HepG2 (cell line): ENCODE results near the gene FGFR4. TPM values are rescaled to one million over a fixed set of nuclear protein-coding genes. Genes with fewer than 3 reads are reported as not detected.

Experiments used
- ARID2 ChIP-seq: sonication (generic); formaldehyde crosslinking; IDR thresholded peaks from 2 replicates; pipeline ENCODE4 v1.8.1; 2022; ENCODE audit warnings: mild to moderate bottlenecking, missing genetic modification reagents, borderline replicate concordance
- DMAP1 ChIP-seq: IDR thresholded peaks from 2 replicates; pipeline ENCODE4 v1.6.1; 2016
- FOXP1 ChIP-seq, 2 experiments: fragments of 450-650 bp in 1 of 2; IDR thresholded peaks; 2 replicates each; pipeline ENCODE4 v1.6.1; 2017 to 2018; ENCODE audit warnings: antibody characterized with exemption in 1 of 2
- ISL2 ChIP-seq: sonication (generic); formaldehyde crosslinking; IDR thresholded peaks from 2 replicates; pipeline ENCODE4 v1.5.0; 2020; ENCODE audit warnings: missing genetic modification reagents
- MIXL1 ChIP-seq: IDR thresholded peaks from 2 replicates; pipeline ENCODE4 v1.6.1; 2016
- NR2F1 ChIP-seq, 2 experiments: fragments of 450-650 bp in 1 of 2; formaldehyde crosslinking in 1 of 2; IDR thresholded peaks; 2 replicates each; pipeline versions ENCODE4 v1.5.0 to v1.6.1; 2016 to 2020; ENCODE audit warnings: mild to moderate bottlenecking in 1 of 2, missing compliant biosample characterization in 1 of 2, missing genetic modification reagents in 1 of 2, moderate library complexity in 1 of 2
- REPIN1 ChIP-seq: sonication (generic); formaldehyde crosslinking; IDR thresholded peaks from 2 replicates; pipeline ENCODE4 v1.8.0; 2022; ENCODE audit warnings: missing genetic modification reagents, low read depth, mild to moderate bottlenecking, borderline replicate concordance
- SP5 ChIP-seq: IDR thresholded peaks from 2 replicates; pipeline ENCODE4 v1.6.1; 2016; ENCODE audit warnings: low read depth, borderline replicate concordance
- STAG1 ChIP-seq: sonication (generic); formaldehyde crosslinking; IDR thresholded peaks from 2 replicates; pipeline ENCODE4 v1.4.0; 2020; ENCODE audit warnings: missing genetic modification reagents
- ZBTB8A ChIP-seq: sonication (generic); formaldehyde crosslinking; IDR thresholded peaks from 2 replicates; pipeline ENCODE4 v1.4.0; 2020; ENCODE audit warnings: mild to moderate bottlenecking, low read depth, missing genetic modification reagents, borderline replicate concordance
- ZFYVE20 ChIP-seq: sonication (generic); formaldehyde crosslinking; IDR thresholded peaks from 2 replicates; pipeline ENCODE4 v1.8.0; 2023; ENCODE audit warnings: low read depth, mild to moderate bottlenecking, moderate library complexity, missing genetic modification reagents, borderline replicate concordance
- ZNF264 ChIP-seq: sonication (generic); formaldehyde crosslinking; IDR thresholded peaks from 2 replicates; pipeline ENCODE4 v1.4.0; 2020; ENCODE audit warnings: missing genetic modification reagents
- ZNF333 ChIP-seq: sonication (generic); formaldehyde crosslinking; IDR thresholded peaks from 2 replicates; pipeline ENCODE4 v1.4.0; 2020; ENCODE audit warnings: mild to moderate bottlenecking, missing genetic modification reagents, borderline replicate concordance
- ZNF383 ChIP-seq: sonication (generic); formaldehyde crosslinking; IDR thresholded peaks from 2 replicates; pipeline ENCODE4 v1.4.0; 2020; ENCODE audit warnings: missing genetic modification reagents, mild to moderate bottlenecking, borderline replicate concordance
- ZNF556 ChIP-seq: sonication (generic); formaldehyde crosslinking; IDR thresholded peaks from 2 replicates; pipeline ENCODE4 v1.4.0; 2020; ENCODE audit warnings: mild to moderate bottlenecking, missing genetic modification reagents, borderline replicate concordance
- polyA plus RNA-seq, 8 experiments: library from polyadenylated mRNA; depleted of rRNA in 3 of 8; stranded (reverse) in 7 of 8; unstranded in 1 of 8; fragments of >200 nt; fragmentation: Illumina TruSeq in 4 of 8; extraction: Trizol in 4 of 8; gene quantifications; 2 replicates each; pipeline versions ENCODE4 v1.2.1 to v1.2.3, GENCODE V29; 2011 to 2016; ENCODE audit warnings: low read depth in 4 of 8, missing spikeins in 1 of 8, mixed read lengths in 1 of 8; ENCODE audit not compliant: insufficient read depth in 1 of 8
- total RNA-seq, 5 experiments: library from RNA; depleted of rRNA; stranded (reverse); fragments of >200 nt; fragmentation: Illumina TruSeq; extraction: Trizol; gene quantifications; 2 replicates each; pipeline ENCODE4 v1.2.3, GENCODE V29; 2016; ENCODE audit warnings: low read depth in 1 of 5
- TF ChIP-seq, protein P1 (sequence below): sonication (generic); formaldehyde crosslinking; IDR thresholded peaks from 2 replicates; pipeline ENCODE4 v1.8.1; 2022; ENCODE audit warnings: low read depth, mild to moderate bottlenecking, missing genetic modification reagents
- TF ChIP-seq, protein P2 (sequence below): sonication (generic); formaldehyde crosslinking; IDR thresholded peaks from 2 replicates; pipeline ENCODE4 v1.9.0; 2022; ENCODE audit warnings: missing genetic modification reagents, mild to moderate bottlenecking, borderline replicate concordance
- TF ChIP-seq, protein P3 (sequence below): IDR thresholded peaks from 2 replicates; pipeline ENCODE4 v1.6.1; 2012; ENCODE audit warnings: low read length, improper control_type of control experiment
- TF ChIP-seq, protein P4 (sequence below): sonication (generic); formaldehyde crosslinking; IDR thresholded peaks from 2 replicates; pipeline ENCODE4 v1.5.0; 2020; ENCODE audit warnings: mild to moderate bottlenecking, missing genetic modification reagents, moderate library complexity

Gene FGFR4
- total and polyA plus RNA-seq, 2 of the 13 experiments (the other 11 are each of a cell fraction or from before 2014, with no cell fraction given): 129 to 219 TPM

DNA sequence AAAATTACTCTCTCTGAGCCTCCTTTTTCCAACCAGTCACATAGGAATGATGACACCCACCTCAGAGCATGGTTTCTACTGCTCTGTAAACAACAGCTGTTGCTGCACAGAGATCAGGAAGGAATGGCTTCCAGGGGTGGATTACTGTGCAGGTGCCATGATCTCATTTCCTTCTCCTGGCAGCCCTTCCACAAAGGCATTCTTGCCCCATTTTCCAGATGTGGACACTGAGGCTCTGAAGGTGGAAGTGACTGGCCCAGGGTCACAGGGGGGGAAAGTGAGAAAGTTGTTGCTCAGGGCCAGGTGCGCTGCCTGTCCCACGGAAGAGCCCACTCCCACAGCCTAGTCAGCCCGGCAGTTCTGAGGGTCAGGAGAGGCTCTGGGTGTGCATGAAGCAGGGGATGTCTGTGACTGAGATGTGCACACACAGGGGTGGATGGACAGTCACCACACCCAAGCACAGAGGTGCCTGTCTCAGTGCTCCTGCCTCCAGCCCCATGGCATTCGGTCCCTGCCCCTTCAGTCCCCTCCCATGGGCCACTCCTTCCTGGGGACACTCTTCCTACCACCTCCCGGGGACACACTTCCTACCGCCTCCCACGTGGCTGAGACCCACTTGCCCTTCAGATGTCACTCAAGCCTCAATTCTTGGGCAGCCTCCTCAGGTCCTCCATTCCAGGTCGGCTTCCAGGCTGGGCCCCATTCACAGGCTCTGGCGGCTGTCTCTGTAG is 17.0 kb downstream of the FGFR4 start (continued):
- TF ChIP-seq, protein P1, sequence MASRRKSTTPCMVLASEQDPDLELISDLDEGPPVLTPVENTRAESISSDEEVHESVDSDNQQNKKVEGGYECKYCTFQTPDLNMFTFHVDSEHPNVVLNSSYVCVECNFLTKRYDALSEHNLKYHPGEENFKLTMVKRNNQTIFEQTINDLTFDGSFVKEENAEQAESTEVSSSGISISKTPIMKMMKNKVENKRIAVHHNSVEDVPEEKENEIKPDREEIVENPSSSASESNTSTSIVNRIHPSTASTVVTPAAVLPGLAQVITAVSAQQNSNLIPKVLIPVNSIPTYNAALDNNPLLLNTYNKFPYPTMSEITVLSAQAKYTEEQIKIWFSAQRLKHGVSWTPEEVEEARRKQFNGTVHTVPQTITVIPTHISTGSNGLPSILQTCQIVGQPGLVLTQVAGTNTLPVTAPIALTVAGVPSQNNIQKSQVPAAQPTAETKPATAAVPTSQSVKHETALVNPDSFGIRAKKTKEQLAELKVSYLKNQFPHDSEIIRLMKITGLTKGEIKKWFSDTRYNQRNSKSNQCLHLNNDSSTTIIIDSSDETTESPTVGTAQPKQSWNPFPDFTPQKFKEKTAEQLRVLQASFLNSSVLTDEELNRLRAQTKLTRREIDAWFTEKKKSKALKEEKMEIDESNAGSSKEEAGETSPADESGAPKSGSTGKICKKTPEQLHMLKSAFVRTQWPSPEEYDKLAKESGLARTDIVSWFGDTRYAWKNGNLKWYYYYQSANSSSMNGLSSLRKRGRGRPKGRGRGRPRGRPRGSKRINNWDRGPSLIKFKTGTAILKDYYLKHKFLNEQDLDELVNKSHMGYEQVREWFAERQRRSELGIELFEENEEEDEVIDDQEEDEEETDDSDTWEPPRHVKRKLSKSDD (CRISPR knock-in tag): no peak
- no peak for TF ChIP-seq ISL2 (CRISPR knock-in tag)
- TF ChIP-seq ZNF556: no peak
- TF ChIP-seq, protein P2, sequence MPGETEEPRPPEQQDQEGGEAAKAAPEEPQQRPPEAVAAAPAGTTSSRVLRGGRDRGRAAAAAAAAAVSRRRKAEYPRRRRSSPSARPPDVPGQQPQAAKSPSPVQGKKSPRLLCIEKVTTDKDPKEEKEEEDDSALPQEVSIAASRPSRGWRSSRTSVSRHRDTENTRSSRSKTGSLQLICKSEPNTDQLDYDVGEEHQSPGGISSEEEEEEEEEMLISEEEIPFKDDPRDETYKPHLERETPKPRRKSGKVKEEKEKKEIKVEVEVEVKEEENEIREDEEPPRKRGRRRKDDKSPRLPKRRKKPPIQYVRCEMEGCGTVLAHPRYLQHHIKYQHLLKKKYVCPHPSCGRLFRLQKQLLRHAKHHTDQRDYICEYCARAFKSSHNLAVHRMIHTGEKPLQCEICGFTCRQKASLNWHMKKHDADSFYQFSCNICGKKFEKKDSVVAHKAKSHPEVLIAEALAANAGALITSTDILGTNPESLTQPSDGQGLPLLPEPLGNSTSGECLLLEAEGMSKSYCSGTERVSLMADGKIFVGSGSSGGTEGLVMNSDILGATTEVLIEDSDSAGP (CRISPR knock-in tag): no peak
- no peak for TF ChIP-seq SP5 (CRISPR knock-in tag)
- TF ChIP-seq ARID2 (CRISPR knock-in tag): no peak
- no peak for TF ChIP-seq DMAP1 (CRISPR knock-in tag)
- TF ChIP-seq ZNF383 (CRISPR knock-in tag): no peak
- TF ChIP-seq, protein P3, sequence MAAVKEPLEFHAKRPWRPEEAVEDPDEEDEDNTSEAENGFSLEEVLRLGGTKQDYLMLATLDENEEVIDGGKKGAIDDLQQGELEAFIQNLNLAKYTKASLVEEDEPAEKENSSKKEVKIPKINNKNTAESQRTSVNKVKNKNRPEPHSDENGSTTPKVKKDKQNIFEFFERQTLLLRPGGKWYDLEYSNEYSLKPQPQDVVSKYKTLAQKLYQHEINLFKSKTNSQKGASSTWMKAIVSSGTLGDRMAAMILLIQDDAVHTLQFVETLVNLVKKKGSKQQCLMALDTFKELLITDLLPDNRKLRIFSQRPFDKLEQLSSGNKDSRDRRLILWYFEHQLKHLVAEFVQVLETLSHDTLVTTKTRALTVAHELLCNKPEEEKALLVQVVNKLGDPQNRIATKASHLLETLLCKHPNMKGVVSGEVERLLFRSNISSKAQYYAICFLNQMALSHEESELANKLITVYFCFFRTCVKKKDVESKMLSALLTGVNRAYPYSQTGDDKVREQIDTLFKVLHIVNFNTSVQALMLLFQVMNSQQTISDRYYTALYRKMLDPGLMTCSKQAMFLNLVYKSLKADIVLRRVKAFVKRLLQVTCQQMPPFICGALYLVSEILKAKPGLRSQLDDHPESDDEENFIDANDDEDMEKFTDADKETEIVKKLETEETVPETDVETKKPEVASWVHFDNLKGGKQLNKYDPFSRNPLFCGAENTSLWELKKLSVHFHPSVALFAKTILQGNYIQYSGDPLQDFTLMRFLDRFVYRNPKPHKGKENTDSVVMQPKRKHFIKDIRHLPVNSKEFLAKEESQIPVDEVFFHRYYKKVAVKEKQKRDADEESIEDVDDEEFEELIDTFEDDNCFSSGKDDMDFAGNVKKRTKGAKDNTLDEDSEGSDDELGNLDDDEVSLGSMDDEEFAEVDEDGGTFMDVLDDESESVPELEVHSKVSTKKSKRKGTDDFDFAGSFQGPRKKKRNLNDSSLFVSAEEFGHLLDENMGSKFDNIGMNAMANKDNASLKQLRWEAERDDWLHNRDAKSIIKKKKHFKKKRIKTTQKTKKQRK: no peak
- TF ChIP-seq ZBTB8A (CRISPR knock-in tag): no peak
- TF ChIP-seq ZFYVE20 (CRISPR knock-in tag): no peak
- no peak for TF ChIP-seq NR2F1 (CRISPR knock-in tag; IDR thresholded peaks at IDR 0.05)
- no peak for TF ChIP-seq STAG1
- TF ChIP-seq REPIN1: no peak
- TF ChIP-seq FOXP1 (IDR thresholded peaks at IDR 0.05): no peak
- TF ChIP-seq FOXP1 (CRISPR knock-in tag; IDR thresholded peaks at IDR 0.05): peak; percentile 32; the same call in 1 of the 2 replicates
- no peak for TF ChIP-seq ZNF333 (CRISPR knock-in tag)
- TF ChIP-seq, protein P4, sequence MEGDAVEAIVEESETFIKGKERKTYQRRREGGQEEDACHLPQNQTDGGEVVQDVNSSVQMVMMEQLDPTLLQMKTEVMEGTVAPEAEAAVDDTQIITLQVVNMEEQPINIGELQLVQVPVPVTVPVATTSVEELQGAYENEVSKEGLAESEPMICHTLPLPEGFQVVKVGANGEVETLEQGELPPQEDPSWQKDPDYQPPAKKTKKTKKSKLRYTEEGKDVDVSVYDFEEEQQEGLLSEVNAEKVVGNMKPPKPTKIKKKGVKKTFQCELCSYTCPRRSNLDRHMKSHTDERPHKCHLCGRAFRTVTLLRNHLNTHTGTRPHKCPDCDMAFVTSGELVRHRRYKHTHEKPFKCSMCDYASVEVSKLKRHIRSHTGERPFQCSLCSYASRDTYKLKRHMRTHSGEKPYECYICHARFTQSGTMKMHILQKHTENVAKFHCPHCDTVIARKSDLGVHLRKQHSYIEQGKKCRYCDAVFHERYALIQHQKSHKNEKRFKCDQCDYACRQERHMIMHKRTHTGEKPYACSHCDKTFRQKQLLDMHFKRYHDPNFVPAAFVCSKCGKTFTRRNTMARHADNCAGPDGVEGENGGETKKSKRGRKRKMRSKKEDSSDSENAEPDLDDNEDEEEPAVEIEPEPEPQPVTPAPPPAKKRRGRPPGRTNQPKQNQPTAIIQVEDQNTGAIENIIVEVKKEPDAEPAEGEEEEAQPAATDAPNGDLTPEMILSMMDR (CRISPR knock-in tag): no peak
- TF ChIP-seq ZNF264 (CRISPR knock-in tag): no peak
- no peak for TF ChIP-seq MIXL1
